HepG2 (cell line): ENCODE data around the gene ARHGAP9. TPM values are rescaled to one million over a fixed set of nuclear protein-coding genes. Genes with fewer than 3 reads are reported as not detected.

Experiments
- DPF2 ChIP-seq: sonication (generic); formaldehyde crosslinking; IDR thresholded peaks from 2 replicates; pipeline ENCODE4 v1.4.0; 2020; ENCODE audit warnings: mild to moderate bottlenecking, low read depth, missing genetic modification reagents, borderline replicate concordance
- FOXK2 ChIP-seq: fragments of 450-650 bp; IDR thresholded peaks from 2 replicates; pipeline ENCODE4 v1.6.1; 2016
- SMC3 ChIP-seq: IDR thresholded peaks from 2 replicates; pipeline ENCODE4 v1.6.1; 2011; ENCODE audit warnings: low read length, improper control_type of control experiment
- ZFP41 ChIP-seq: sonication (generic); formaldehyde crosslinking; IDR thresholded peaks from 2 replicates; pipeline ENCODE4 v1.4.0; 2020; ENCODE audit warnings: mild to moderate bottlenecking, missing genetic modification reagents, borderline replicate concordance
- ZNF253 ChIP-seq: sonication (generic); formaldehyde crosslinking; IDR thresholded peaks from 2 replicates; pipeline ENCODE4 v1.8.0; 2022; ENCODE audit warnings: mild to moderate bottlenecking, missing genetic modification reagents, borderline replicate concordance
- ZNF816 ChIP-seq: sonication (generic); formaldehyde crosslinking; IDR thresholded peaks from 2 replicates; pipeline ENCODE4 v1.8.0; 2022; ENCODE audit warnings: missing genetic modification reagents, mild to moderate bottlenecking, borderline replicate concordance
- polyA plus RNA-seq, 8 experiments: library from polyadenylated mRNA; depleted of rRNA in 3 of 8; stranded (reverse) in 7 of 8; unstranded in 1 of 8; fragments of >200 nt; fragmentation: Illumina TruSeq in 4 of 8; extraction: Trizol in 4 of 8; gene quantifications; 2 replicates each; pipeline versions ENCODE4 v1.2.1 to v1.2.3, GENCODE V29; 2011 to 2016; ENCODE audit warnings: low read depth in 4 of 8, missing spikeins in 1 of 8, mixed read lengths in 1 of 8; ENCODE audit not compliant: insufficient read depth in 1 of 8
- total RNA-seq, 5 experiments: library from RNA; depleted of rRNA; stranded (reverse); fragments of >200 nt; fragmentation: Illumina TruSeq; extraction: Trizol; gene quantifications; 2 replicates each; pipeline ENCODE4 v1.2.3, GENCODE V29; 2016; ENCODE audit warnings: low read depth in 1 of 5
- TF ChIP-seq, protein P1 (sequence below), 2 experiments: sonication (generic) in 1 of 2; formaldehyde crosslinking in 1 of 2; IDR thresholded peaks; 2 replicates each; pipeline versions ENCODE4 v1.6.1 to v1.9.0; 2014 to 2022; ENCODE audit warnings: antibody characterized with exemption in 1 of 2, borderline replicate concordance in 1 of 2, inconsistent platforms in 1 of 2, low read depth in 1 of 2, missing genetic modification reagents in 1 of 2
- TF ChIP-seq, protein P2 (sequence below): sonication (generic); formaldehyde crosslinking; IDR thresholded peaks from 2 replicates; pipeline ENCODE4 v1.5.0; 2020; ENCODE audit warnings: missing genetic modification reagents
- TF ChIP-seq, protein P3 (sequence below): IDR thresholded peaks from 2 replicates; pipeline ENCODE4 v1.6.1; 2012; ENCODE audit warnings: inconsistent platforms
- TF ChIP-seq, protein P4 (sequence below): sonication (generic); formaldehyde crosslinking; IDR thresholded peaks from 2 replicates; pipeline ENCODE4 v1.4.0; 2020; ENCODE audit warnings: missing genetic modification reagents, borderline replicate concordance
- TF ChIP-seq, protein P5 (sequence below): sonication (generic); formaldehyde crosslinking; IDR thresholded peaks from 2 replicates; pipeline ENCODE4 v1.5.0; 2020; ENCODE audit warnings: missing genetic modification reagents

The ARHGAP9 gene
- total and polyA plus RNA-seq, 2 of the 13 experiments (the other 11 are each of a cell fraction or from before 2014, with no cell fraction given), result 0.18 to 1.2 TPM

DNA sequence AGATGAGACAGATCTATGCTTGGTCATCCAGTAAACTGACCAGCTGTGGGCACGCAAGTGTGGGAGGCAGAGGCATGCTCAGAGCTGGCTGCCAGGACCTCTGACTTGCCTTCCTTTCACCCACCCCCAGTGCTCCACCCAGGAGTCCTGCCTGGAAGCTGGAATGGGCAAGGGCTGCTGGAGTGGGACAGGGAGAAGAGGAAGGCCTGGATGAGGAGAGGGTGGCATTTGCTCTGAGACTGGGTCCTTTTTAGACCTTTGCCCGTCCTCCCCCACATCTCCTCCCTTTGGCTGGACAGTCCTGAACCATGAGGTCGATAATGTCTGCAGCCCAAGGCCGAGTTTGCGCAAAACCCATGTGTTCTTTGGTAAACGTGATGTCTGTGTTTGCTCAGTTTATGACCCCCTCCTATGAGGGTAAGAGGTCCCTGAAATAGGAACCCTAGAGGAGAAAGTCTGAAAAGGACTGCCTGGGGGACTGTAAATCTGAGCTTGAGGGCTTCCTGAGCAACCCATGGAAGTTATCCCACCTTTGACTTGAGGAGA lies 28.4 kb downstream of the ARHGAP9 start (continued):
- TF ChIP-seq, protein P1, sequence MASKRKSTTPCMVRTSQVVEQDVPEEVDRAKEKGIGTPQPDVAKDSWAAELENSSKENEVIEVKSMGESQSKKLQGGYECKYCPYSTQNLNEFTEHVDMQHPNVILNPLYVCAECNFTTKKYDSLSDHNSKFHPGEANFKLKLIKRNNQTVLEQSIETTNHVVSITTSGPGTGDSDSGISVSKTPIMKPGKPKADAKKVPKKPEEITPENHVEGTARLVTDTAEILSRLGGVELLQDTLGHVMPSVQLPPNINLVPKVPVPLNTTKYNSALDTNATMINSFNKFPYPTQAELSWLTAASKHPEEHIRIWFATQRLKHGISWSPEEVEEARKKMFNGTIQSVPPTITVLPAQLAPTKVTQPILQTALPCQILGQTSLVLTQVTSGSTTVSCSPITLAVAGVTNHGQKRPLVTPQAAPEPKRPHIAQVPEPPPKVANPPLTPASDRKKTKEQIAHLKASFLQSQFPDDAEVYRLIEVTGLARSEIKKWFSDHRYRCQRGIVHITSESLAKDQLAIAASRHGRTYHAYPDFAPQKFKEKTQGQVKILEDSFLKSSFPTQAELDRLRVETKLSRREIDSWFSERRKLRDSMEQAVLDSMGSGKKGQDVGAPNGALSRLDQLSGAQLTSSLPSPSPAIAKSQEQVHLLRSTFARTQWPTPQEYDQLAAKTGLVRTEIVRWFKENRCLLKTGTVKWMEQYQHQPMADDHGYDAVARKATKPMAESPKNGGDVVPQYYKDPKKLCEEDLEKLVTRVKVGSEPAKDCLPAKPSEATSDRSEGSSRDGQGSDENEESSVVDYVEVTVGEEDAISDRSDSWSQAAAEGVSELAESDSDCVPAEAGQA (IDR thresholded peaks at IDR 0.05; ENCODE audit: low read depth), result no peak
- TF ChIP-seq, protein P1 (CRISPR knock-in tag; IDR thresholded peaks at IDR 0.05; ENCODE audit: borderline replicate concordance), result no peak
- TF ChIP-seq FOXK2, result peak; percentile 71; the same call in 1 of the 2 replicates
- TF ChIP-seq, protein P2, sequence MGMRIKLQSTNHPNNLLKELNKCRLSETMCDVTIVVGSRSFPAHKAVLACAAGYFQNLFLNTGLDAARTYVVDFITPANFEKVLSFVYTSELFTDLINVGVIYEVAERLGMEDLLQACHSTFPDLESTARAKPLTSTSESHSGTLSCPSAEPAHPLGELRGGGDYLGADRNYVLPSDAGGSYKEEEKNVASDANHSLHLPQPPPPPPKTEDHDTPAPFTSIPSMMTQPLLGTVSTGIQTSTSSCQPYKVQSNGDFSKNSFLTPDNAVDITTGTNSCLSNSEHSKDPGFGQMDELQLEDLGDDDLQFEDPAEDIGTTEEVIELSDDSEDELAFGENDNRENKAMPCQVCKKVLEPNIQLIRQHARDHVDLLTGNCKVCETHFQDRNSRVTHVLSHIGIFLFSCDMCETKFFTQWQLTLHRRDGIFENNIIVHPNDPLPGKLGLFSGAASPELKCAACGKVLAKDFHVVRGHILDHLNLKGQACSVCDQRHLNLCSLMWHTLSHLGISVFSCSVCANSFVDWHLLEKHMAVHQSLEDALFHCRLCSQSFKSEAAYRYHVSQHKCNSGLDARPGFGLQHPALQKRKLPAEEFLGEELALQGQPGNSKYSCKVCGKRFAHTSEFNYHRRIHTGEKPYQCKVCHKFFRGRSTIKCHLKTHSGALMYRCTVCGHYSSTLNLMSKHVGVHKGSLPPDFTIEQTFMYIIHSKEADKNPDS (CRISPR knock-in tag), result no peak
- TF ChIP-seq, protein P3, sequence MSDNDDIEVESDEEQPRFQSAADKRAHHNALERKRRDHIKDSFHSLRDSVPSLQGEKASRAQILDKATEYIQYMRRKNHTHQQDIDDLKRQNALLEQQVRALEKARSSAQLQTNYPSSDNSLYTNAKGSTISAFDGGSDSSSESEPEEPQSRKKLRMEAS, result no peak
- TF ChIP-seq, protein P4, sequence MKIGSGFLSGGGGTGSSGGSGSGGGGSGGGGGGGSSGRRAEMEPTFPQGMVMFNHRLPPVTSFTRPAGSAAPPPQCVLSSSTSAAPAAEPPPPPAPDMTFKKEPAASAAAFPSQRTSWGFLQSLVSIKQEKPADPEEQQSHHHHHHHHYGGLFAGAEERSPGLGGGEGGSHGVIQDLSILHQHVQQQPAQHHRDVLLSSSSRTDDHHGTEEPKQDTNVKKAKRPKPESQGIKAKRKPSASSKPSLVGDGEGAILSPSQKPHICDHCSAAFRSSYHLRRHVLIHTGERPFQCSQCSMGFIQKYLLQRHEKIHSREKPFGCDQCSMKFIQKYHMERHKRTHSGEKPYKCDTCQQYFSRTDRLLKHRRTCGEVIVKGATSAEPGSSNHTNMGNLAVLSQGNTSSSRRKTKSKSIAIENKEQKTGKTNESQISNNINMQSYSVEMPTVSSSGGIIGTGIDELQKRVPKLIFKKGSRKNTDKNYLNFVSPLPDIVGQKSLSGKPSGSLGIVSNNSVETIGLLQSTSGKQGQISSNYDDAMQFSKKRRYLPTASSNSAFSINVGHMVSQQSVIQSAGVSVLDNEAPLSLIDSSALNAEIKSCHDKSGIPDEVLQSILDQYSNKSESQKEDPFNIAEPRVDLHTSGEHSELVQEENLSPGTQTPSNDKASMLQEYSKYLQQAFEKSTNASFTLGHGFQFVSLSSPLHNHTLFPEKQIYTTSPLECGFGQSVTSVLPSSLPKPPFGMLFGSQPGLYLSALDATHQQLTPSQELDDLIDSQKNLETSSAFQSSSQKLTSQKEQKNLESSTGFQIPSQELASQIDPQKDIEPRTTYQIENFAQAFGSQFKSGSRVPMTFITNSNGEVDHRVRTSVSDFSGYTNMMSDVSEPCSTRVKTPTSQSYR (CRISPR knock-in tag), result peak; percentile 98
- peak; percentile 53; the same call in 1 of the 2 replicates for TF ChIP-seq ZNF816
- TF ChIP-seq ZNF253 (CRISPR knock-in tag), result no peak
- peak; percentile 14; the same call in 1 of the 2 replicates for TF ChIP-seq SMC3
- TF ChIP-seq, protein P5, sequence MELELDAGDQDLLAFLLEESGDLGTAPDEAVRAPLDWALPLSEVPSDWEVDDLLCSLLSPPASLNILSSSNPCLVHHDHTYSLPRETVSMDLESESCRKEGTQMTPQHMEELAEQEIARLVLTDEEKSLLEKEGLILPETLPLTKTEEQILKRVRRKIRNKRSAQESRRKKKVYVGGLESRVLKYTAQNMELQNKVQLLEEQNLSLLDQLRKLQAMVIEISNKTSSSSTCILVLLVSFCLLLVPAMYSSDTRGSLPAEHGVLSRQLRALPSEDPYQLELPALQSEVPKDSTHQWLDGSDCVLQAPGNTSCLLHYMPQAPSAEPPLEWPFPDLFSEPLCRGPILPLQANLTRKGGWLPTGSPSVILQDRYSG (CRISPR knock-in tag), result no peak
- TF ChIP-seq DPF2 (CRISPR knock-in tag), result peak; percentile 99
- no peak for TF ChIP-seq ZFP41
